Omental fat pad (tissue), 4 donors: Measurements from ENCODE around the gene PGM1. TPM values are rescaled to one million over a fixed set of nuclear protein-coding genes. Genes with fewer than 3 reads are reported as not detected.

ENCODE experiments used
- ATAC-seq: fragments of 150-250 bp; one replicate; pipeline ENCODE4 v1.9.1; 2016; ENCODE audit warnings: mild to moderate bottlenecking, moderate library complexity; ENCODE audit not compliant: low FRiP score
- DNase-seq: peaks from one replicate; pipeline ENCODE4 v3.0.0-alpha.2; 2019; ENCODE audit warnings: low spot score
- CTCF ChIP-seq, 3 donors: fragments of 450-650 bp; IDR thresholded peaks; one replicate each; pipeline ENCODE4 v1.5.1; 2016 to 2017; ENCODE audit warnings: antibody characterized with exemption in 3 of 3, mild to moderate bottlenecking in 3 of 3, moderate library complexity in 2 of 3
- total RNA-seq, 4 donors: library from RNA; depleted of rRNA; stranded (reverse); fragments of >200 nt; gene quantifications; one replicate each; pipeline ENCODE4 v1.1.0, GENCODE V29; 2016

The PGM1 gene
- total RNA-seq, 4 donors from 2014 or later = 71.2 to 312 (median 162) TPM

DNA sequence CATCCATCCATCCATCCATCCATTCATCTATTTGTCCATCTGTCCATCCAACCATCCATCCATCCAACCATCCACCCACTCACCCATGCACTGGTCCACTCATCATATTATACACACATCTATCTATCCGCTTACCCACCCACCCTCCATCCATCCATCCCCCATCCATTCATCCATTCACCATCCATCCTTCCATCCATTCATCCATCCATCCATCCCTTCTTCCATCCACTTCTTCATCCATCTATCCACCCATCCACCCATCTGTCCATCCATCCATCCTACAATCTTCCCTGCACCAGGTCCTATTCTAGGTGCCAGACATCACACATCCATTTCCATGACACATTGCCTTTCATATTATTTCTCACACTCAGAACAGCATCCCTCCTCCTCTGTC lies 93.5 kb downstream of the PGM1 start:
- ATAC-seq (no peak), DNase-seq (no peak)
- no peak for TF ChIP-seq CTCF (IDR thresholded peaks at IDR 0.05)

GRCh38 chr1:63688302-63688890 lies 95.2 kb downstream of the PGM1 start:
- no peak for TF ChIP-seq CTCF (IDR thresholded peaks at IDR 0.05)

GRCh38 chr1:63690966-63691700 lies 97.9 kb downstream of the PGM1 start:
- no peak for TF ChIP-seq CTCF (IDR thresholded peaks at IDR 0.05)
- DNase-seq = no peak
- ATAC-seq = peak; percentile 55

More at GRCh38 chr1:63688302-63688890, 95.2 kb downstream of the PGM1 start:
- DNase-seq (no peak), ATAC-seq (no peak)

DNA sequence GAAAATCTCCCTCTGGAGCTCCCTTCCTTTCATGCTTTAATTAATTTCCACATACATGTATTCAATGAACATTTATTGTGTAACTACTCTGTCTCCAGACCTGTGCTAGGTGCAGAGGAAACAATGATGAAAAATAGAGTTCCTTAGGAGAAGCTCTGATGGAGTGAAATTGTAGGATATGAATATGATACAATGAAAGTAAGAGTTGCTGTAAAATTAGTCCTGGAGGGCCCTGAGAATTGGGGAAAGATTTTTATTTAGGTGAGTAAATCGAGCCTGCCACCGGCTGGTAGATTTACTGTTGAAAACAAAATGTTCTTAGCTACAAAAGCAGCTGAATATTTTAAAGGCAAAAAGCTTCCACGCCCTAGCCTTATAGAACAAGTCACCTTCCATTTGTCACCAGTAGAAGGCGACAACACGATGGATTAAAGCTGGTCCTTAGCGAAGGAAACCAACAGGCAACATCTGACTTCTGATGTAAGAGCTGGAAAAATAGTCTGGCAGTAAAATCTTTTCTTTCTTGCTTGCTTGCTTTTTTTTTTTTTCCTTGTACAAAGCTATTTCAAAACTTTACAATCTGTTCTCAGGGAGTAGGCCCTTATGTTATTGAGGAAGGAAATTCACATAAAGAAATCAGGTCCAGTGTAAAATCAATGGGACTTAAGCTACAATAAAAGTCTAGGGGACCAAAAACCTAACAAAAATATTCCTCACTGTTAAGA lies 98.7 kb downstream of the PGM1 start:
- ATAC-seq (peak; percentile 63), DNase-seq (no peak)

DNA sequence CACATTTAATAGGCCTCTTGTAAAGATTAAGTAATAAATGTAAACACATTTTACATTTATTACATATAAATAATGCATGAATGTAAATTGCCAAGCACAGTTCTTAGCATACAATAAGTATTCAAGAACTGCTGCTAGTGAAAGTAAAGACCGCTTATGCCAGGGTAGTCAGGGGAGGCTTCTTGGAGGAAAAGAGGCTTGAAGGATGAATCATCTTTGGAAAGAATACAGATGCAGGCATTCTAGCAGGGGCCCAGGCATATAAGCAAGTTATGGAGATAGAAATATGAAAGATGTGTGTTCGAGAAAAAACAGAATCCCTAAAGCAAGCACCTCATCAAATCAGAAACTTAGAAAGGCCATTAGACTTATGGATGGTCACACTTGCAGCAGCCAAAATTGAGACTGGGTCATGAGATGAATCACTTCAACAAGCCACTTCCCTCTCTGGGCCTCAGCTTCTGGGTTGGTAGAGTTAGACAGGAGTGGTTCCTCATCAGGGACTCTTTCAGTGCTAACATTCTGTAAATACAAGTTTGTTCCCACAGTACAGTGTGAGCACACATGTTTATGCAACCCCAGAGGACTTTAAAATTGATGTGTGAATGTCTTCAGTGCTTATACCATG lies 100.8 kb downstream of the PGM1 start:
- DNase-seq (no peak), ATAC-seq (no peak)
- TF ChIP-seq CTCF (IDR thresholded peaks at IDR 0.05) = no peak

More for the DNA sequence above, 98.7 kb downstream of the PGM1 start:
- TF ChIP-seq CTCF (IDR thresholded peaks at IDR 0.05) = no peak

GRCh38 chr1:63698001-63698838 lies 105.0 kb downstream of the PGM1 start:
- ATAC-seq (peak; percentile 78), DNase-seq (no peak)
- no peak for TF ChIP-seq CTCF (IDR thresholded peaks at IDR 0.05)
